Stimulated activated CD4-positive, alpha-beta T cell treated with anti-CD3 and anti-CD28 coated beads, TNF-alpha, amount 100 ng/mL, for 48 hours (primary cell): ENCODE data around the gene SETD6.

Source experiments
- DNase-seq, 3 donors: peaks; one replicate each; pipeline ENCODE4 v3.0.0-alpha.2; 2020; ENCODE audit warnings: low read depth in 3 of 3

Gene SETD6

DNA sequence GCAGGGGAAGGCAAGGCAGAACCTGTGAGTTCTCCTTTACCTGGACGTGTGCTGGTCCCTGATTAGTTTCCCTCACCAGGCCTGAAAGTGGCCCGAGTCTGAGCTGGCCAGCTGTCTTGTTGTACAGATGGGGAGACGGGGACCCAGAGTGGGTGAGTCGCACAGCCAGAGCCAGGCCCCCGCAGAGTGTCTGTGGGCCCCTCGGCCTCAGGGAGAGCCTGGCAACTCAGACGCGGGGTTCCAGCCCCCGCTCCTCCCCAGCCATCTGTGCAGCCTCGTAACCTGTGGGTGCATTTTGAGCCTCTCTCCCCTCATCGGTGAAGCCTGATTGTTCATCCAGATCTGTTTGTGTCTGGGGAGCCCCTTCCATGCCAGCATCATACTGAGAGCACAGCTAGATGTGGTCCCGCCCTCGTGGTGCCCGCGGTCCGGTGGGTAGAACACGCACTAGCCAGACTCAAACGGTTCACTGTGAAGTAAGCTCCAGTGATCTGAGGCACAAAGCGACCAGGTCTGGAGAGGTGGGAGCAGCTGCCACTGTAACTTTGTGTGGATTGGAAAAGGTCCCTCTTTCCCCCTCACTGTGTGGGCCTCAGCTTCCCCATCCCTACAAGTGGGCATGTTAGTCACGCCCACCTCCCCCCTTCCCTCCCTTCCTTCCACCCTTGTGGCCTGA, 21.4 kb upstream of the SETD6 start:
- DNase-seq: no peak

DNA sequence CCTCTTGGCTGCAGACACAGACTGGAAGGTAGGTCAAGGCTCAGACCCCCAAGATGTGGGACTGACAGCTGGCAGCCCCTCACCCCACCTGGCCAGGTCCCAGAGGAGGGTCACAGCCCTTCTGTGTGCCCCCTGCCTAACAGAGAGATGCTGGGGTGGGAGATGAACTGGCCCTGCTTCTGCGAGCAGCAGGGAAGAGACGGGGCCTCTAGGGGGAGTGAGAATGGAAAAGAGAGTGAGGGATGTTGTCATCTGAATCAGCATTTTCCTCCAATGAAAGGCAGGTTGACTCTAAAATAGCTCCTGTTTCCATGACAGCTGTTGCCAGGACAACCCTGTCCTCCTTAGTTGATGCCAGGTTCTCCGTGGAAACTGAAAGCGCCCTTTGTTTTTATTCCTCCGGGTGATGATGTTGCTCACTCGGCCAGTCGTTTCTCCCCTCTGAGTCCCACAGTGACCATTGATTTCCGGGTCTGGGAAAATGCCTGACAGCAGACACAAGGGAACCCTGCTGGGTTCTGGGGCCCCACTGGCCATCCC, 20.3 kb upstream of the SETD6 start:
- peak; percentile 55 to 63 (median 61) for DNase-seq

DNA sequence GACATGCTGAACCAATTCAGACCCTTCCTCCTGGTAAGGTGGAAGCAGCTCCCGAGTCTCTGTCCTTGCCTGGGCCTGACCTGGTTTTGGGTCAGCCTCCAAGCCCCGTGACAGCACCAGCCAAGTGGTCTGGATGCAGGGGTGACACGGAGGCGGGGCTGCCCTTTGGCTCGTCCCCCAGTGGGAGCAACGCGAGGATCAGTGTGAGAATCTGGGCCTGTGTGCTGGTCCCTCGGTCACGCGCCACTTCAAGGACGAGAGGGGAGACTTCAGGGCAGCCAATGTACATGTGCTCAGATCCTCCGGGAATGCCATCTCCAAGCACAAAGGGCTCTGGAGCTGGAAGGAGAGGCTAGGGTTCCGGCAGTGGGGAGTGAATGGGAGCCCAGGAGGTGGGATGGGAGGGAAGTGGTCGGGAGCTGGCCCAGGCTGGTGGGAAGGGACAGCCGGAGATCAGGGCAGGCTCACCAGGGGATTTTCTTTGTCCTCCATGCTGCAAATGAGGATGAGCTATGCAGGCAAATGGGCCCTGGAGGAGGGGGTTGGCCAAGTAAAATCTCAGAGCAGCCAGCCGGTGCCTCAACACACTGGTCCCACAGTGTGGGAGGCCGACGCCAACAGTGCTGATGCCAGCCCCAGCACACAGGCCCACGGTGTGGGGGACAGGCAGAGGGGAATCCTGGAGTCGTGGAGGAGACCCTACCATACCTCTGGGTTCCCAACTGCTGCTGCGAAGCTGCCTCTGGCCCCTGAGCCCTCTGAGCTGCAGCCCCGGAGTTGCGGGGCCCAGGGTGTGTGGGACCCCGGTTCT, 19.6 kb upstream of the SETD6 start:
- no peak for DNase-seq

DNA sequence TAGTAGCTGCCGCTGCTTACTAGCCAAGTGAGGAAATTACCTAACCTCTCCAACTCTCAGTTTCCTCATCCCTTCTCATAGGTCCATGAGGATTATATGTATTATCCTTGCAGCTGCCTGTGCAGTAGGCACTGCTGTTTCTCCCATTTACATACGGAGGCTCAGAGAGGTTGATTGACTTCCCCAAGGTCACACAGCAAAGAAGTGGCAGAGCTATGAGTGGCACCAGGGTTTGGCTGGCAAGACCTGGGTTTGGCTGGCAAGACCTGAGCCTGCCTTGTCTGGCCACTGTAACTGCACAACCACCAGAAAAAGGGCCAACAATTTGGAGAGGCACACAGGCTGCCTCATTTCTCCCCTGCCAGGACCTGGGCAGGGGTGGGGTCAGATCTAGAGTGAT, 17.8 kb upstream of the SETD6 start:
- DNase-seq: no peak

DNA sequence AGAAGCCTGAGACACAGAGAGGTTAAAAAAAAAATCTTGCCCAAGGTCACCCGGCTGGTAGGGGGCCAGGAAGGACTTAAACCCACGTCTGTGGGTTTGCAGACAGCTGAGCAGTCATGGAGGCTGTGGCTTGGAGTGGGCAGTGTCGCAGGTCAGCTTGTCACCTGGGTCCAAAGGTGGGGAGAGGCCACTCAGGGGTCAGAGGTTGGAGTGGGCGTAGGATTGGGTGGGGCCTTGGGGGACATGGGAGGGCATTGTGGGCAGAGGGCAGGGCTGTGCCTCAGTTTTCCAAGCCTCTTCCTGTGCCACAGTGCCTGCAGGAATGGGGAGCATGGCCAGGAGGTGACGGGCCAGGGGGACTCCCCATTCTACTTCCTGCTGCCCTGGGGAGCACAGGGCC, 17.4 kb upstream of the SETD6 start:
- no peak for DNase-seq

DNA sequence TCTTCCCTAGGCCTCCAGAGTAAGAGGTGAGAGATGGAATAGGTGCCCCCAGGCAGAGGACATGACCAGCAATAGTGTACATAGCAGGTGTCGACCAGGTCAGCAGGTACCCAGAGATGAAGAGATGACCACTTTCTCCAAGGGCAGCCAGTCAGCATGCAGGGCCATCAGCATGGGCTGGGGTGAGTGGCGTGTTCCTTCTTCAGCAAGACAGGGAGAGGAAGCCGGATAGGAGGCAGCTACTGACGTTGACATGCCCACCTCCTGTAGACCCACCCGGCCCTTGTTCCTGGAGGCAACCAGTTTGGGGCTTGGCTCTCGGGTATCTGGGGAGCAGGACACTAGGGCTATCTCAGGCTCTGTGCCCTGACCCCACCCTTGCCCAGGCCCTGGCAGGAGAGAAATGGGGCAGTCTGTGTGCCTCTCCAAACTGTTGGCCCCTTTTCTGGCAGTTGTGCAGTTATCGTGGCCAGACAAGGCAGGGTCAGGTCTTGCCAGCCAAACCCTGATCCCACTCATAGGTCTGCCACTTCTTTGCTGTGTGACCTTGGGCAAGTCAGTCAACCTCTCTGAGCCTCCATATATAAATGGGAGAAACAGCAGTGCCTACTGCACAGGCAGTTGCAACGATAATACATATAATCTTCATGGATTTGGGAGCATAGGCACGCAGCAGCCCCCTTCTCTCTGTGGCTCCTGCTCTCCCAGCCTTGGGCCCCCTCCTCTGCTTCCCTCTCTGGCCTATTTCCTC, 16.8 kb upstream of the SETD6 start:
- no peak for DNase-seq

GRCh38 chr16:58499092-58499511, 16.2 kb upstream of the SETD6 start:
- DNase-seq: no peak

DNA sequence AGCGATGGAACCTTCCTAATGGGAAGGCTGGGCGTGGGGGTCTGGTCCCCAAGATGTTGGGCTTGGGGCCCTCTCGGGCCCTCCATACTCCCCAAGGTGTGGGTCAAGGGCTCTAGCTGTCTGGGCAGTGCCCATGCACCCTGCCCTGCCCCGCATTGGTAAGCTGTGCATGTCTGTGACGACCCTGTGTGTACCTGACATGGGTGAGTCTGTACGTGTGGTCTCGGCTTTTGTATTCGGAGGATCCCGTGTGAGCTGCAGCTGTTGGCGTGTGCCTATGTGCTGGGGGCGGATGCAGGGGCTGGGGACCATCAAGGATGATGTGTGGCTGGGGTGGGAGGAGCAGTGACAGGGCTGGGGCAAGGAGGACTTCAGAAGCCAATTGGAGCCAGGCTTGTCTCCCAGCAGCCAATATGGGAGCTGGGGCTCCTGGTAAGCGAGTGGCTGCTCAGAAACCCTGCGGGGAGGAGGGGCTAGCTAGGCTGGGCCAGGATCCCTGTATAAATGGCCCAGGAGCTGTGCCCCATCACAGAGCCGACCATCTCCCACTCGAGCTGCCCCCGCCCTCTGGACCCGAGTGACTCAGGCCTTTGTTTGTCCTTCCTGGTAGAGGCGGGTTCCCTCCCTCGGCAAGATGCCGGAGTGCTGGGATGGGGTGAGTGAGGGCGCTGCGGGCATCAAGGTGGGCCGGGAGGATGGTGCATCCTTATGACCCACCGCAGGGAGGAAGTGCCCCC, 15.5 kb upstream of the SETD6 start, which contains the start of gene NDRG4:
NDRG4 (plus strand) TSS at position 529 of the 737 bp plus-strand sequence; CDS start at position 635, 106 bp downstream.
- peak in 1 of 3 donors; percentile 35 for DNase-seq

DNA sequence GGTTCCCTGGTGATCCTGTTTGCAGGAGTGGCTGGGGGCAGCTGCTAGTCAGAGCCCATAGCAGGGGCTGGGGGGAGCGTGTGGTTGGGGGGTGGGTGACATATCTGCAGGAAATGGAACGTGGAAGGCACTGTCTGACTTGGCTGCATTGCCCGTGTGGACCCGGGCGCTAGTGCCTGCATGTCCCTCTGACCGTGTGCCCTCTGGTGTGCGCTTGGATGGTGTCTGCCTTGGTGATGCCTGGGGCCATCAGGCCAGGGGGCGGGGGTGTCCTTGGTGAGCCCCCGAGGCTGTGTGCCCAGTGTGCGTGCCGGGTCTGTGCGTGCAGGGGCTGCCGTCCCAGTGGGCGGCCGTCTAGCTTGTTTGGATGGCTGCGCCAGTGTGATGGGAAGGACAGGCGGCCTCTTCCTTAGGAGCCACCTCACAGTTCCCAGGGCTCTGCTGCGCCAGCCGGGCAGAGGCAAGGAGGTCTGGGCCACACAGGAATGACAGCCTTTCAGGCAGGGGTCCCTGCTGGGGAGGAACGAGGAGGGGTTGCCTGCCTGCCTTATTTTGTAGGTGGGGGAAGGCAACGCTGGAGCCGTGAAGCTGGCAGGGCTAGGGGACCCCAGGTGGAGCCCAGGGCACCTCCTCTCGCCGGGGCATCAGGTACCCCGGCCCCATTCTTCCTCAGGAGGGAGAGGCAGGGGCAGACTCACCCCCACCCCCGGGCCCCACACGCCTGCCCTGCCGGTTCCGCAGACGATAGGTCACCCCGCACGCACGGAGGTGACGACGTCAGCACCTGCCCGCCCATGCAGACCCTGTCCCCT, 14.7 kb upstream of the SETD6 start:
- no peak for DNase-seq

GRCh38 chr16:58501242-58502131, 13.8 kb upstream of the SETD6 start:
- peak in 1 of 3 donors; percentile 41 for DNase-seq

GRCh38 chr16:58502217-58502921, 12.9 kb upstream of the SETD6 start:
- no peak for DNase-seq

GRCh38 chr16:58503166-58503862, 12.0 kb upstream of the SETD6 start:
- DNase-seq: no peak

DNA sequence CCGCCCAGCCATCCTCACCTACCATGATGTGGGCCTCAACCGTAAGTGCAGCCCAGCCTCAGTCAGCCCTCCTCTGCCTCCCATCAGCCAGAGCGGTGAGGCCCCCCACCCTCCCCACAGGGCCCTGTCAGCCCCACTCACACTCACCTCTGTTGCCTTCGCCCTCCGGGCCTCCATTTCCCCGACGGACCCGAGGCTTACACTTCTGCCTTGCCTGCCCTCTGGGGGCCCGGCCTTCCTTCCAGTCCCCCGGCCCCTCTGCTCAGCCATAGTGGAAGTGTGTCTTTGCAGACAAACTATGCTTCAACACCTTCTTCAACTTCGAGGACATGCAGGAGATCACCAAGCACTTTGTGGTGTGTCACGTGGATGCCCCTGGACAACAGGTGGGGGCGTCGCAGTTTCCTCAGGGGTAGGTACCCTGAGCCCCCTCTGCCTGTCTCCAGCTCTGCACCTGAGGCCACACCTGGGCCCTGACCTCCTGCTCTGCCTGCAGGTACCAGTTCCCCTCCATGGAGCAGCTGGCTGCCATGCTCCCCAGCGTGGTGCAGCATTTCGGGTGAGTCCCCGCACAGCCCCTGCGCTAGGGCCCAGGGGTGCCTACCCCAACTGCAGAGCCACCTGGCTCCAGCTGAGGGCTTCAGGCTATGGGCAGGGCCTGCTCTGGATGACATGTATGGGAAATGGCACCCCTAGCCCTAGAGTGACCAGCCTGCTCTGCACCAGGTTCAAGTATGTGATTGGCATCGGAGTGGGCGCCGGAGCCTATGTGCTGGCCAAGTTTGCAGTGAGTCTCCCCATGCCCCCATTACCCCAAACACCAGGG, 11.2 kb upstream of the SETD6 start:
- DNase-seq: no peak

DNA sequence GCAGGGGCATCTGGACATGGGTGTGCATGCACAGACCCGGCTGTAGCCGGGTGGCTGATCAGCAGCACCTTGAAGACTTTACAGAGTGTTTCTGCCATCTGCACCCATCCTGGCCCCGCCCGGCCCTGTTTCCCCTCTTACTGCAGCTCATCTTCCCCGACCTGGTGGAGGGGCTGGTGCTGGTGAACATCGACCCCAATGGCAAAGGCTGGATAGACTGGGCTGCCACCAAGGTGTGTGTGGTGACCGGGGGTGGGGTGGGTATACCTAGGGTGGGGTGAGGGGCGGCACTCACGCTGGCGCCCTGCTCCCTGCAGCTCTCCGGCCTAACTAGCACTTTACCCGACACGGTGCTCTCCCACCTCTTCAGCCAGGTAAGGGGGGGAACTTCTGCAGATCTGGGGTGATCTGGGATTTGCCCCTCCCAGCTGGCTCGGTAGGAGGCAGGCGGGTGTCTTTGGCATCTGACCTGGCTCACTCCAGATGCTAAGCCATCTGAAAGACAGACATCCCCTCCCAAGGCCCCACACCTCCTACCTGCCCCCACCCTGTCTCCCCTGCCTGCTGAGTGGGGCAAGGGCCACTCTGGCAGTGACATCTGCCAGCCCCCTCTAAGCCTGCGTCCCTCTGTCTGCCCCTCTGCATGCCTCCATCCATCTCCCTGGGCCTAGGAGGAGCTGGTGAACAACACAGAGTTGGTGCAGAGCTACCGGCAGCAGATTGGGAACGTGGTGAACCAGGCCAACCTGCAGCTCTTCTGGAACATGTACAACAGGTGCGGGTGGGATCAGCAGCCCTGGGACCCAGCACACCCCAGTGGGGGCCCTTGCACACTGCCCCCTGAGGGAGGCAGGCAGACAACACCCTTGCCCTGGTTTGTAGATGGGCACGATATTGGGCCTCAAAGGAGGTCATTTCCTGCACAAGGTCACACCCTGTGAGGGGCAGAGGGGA, 8.8 kb upstream of the SETD6 start:
- no peak for DNase-seq

DNA sequence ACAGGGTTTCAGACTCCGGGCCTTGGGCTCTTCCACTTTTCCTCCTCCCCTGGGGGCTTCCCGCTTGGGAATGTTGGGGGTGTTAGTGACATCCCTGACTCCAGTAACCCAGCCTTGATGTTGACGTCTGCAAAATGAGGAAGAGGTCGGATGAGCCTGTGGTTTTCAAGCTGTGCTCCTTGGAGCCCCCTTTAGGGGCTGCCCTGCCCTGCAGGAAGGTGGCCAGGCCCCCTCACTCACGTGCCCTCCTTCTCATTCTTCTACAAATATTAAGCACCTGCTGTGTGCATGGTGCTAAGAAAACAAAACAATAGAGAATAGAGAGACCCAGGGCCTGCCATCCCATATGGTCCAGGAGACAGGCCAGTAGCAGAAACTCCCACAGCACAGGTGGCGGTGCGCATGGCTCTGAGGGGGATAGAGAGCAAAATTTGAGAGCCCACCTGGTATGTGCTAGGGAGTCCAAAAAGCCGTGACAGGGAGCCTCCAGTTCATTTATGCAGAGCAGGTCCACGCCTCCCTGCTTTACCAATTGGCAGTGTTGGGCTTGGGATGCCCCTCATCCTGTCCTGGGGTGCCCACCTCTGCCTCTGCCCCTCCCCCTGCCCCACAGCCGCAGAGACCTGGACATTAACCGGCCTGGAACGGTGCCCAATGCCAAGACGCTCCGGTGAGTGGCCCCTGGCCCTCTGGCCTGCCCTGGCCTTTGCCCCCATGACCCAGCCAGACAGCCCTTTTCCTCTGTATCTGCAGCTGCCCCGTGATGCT, 7.9 kb upstream of the SETD6 start:
- no peak for DNase-seq
